ENCODE measurements around the gene COL4A2.

Gene COL4A2

DNA sequence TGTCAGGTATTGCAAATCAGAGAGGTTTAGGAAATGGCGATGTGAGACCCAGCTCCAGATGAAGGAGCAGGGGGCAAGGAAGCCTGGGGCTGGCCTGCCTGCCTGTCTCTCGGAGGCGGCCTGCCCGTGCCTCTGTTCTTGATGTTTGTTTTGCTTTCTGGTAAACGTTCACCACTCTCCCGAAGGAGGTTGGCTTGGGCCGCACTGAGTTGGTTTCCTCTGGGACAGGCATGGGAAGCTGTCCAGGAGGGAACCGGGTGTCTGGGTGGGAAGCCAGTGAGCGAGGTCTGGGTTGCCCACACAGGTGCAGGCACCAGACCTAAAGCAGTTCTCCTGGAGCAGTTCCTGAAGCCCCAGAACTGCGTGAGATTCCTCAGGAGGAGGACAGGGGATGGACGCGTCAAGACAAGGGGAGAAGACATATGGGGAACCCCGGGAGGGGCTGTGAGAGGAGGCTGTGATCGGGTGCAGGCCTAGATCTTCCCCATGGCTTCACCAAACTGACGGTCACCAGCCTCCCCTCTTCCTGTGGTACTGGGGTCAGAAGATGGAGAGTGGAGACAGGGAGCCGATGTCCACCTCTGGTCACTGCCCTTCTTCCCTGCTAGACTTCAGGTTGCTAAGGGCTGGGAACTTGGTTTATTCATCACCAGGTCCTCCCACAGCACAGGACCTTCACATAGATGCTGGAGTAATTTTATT, 15.2 kb downstream of the COL4A2 start:
- DNase-seq (ENCODE audit: low spot score): no peak

DNA sequence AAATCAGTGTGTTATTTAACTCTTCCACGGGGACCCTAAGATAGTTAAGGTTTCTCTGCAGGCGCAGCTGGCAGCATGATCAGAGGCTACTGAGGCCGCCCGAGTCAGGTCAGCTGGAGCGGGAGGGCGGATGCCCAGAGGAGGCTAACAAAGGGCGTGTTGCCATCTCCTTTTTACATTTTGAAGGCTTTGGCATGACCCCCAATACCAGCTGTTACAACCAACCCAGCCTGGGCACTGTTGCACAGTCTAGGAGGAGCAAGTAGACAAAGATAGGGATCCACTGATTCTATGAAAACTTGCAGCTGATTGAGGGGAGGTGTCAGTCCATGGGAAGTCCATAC, 15.7 kb downstream of the COL4A2 start:
- DNase-seq (ENCODE audit: low spot score): no peak

DNA sequence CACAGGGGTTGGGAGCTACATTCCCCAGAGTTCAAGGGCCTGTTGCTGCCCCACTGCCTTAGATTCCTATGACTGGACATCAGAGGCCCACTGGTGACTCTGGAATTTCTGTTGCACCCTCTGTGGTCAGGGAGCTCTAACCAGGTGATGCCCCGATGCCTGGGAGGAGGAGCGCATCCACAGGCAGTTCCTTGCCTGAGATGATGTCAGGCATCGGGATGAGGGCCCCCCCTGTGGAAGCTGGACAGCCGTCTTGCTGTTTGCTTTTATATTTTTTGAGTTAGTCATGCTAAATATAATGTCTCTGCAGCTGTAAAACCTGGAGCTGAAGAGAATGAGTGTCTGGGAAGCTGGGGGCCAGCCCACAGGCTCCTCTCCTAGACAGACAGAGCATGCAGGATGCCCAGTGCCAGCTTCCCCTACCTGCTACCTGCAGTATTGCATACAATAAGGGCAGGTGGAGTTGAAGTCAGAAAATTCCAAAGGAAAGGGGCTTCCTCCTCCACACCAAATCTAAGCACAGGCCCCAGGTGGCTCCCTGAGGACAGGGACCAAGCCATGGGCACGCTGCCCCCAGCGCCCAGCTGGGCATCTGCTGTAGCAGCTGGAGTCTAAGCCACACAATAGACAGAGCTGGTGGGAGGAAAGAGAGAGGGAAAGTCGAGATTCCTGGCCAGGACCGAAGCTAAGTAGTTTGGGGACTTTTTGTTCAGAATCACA, 16.2 kb downstream of the COL4A2 start:
- no peak for DNase-seq (ENCODE audit: low spot score)

DNA sequence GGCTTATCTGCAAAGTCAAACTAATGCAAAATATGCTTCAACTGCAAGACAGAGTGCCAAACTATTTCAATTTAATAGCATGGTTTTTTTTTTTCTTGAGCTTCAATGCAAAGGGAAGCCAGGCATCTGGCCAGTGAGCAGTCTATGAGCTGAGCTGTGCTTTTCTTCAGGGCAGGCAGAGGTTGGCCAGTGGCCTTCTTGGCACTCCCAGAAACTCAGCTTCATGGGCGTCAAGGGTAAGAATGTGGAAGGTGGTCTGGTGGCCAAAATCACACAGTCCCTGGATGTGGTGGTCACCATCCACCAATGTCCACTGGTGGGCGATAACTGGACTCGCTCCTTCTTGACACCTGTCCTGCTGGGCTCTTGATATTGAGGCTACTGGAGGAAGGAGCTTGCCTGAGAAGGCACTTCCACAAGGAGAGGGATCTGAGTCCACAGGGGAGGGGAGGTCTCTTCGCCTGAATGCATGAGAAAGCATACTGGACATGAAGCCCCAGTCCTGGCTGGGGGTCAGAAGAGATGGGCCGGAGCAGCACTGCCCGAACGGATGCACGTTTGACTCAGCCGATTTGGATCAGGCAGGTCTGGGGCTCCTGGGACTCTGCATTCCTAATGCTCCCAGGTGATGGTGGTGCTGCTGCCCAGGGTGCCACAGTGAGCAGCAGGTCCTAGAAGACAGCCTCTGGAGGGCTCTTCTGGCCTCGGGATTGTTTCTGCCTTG, 17.1 kb downstream of the COL4A2 start:
- no peak for DNase-seq (ENCODE audit: low spot score)

DNA sequence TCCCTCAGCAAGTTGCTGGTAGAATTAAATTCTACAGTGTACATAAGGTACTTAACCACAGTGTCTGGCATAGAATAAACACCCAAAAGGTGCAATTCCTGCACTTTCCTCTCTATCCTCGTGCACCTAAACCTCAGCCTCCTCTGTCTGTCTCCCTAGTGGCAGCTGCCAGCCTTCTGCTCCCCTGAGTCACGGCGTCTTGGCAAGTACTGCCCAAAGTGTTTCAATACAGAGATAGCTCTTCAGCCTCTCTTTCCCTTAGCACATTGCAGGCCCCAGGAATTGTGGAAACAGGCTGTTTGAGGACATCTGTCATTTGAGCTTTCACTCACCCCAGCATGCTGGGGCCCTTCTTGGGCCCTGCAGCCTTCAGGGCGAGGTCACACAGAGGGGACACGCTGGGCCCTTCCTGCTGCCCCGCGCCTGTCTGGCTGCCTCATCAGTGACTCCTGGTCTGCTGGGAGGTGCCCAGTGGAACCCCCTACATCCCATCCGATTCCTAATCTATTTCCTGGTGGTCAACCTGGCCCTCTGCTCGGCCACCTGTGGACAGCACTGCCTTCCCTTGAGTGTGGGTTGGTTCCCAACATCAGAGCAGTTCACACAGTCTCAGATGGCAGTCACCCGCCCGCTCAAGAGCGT, 19.3 kb downstream of the COL4A2 start:
- no peak for DNase-seq (ENCODE audit: low spot score)

DNA sequence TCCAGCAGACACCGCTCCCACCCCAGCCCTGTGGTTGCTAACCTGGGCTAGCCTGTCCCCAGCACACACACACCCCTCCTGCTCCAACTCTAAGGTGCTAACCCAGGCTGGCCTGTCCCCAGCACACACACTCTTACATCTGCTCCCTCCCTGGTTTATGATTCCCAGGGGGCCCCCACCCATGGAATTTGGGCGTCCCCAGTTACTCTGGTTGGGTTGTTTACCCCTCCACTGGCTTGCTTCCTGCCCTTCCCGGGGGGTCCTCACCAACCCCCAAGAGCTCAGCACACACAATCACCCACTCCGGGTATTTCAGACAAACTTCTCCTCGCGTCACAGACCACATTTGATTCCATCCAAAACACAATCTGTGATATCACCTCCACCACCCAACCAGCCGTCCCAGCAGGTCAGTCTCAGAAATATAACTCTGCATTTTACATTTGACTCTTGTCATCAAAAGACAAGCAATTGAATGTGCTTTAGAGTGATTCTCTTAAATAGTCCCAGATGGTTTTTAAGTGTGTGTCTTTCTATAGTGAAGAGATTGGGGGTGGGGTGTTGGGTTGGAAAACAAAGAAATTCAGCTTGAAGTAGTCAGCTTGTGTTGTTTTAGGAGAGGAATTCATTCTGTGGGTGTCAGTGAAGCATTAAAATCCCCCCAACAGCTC, 20.1 kb downstream of the COL4A2 start:
- DNase-seq (ENCODE audit: low spot score): no peak

DNA sequence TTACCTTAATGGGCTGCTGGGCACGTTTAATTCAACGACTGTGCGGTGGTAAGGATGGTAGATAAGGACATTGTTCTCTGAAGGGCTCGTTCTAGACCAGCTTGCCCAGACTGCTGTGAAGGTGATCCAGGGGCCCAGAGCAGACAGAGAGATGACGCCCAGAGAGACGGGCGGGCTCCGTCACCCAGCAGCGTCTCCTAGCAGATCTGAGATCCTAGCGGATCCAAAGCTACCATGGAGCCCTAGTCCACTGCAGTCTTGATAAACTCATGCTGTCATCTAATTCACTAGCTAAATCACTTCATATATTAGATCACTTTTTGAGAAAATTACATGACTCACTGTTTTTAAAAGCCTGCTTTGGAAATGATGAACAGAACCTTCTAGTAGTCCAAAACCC, 21.5 kb downstream of the COL4A2 start:
- no peak for DNase-seq (ENCODE audit: low spot score)

DNA sequence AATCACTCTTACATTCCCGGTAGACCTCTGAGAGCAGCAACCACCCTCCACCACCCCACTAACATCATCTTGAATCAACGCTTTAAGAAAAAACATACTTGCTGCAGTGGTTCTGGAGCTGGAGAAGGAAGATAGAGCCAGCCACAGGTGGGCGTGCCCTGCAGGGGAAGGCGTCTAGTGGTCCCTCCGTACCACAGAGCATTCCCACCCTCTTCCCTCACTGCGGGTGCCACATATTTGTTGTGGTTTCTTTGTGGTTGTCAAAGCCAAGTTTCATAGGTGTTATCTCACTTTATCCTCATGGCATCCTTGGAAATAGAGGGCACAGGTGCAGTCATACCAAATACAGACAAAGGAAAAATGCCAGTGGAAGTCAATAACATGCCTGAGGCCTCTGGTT, 22.2 kb downstream of the COL4A2 start:
- no peak for DNase-seq (ENCODE audit: low spot score)

DNA sequence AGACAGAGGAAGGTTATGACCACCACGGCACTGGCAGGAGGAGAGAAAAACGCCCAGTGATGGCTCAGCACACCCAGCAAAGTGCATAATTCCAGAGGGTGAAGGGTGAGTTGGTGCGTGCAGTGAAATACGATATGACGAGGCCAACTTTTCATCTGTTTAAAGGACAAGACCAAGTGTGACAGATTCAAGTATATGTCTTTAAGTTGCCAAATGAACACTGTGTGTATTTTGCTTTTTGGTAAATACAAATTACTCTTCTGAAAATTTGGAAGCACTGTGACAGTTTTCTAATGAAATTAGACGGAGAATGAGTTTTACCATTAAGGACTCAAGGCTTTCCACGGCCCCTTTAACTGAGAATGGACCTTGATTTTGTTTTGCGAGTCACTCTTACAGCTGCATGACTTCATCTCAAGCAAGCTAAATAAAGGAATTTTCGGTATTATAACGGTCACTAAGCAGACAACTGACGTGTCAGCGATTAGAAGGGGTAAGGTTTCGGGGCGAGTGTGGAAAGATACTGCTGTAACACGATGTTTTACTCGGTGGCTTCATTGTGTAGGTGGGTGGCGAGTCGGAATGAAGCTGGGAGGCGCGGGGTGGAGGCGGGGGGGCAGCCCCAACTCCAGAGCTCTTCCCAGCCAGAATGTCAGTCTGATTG, 22.8 kb downstream of the COL4A2 start:
- DNase-seq (ENCODE audit: low spot score): no peak

DNA sequence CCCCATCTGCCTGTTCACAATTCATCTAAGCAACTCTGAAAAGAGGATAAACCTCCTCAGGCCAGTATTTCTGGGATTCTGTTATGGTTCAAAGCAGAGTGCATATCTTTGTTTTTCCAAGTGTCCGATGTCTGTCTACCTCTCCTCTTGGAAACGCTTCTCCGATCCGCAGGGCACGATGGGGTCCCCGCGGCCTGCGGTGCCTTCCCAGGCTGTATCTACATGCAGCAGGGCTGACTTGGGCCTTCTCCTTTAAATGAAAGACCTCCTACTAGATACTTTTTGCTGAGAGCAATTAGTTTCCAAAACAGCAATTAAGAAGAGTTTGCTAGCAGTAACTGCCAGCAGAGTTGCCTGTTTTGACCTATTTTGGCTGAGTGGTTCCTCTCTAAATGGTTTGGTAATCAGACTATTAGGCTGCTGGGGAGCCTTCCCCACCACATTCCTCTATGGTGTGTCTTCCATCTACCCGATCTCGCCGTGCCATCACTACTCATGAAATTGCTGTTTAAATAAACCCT, 23.5 kb downstream of the COL4A2 start:
- no peak for DNase-seq (ENCODE audit: low spot score)

DNA sequence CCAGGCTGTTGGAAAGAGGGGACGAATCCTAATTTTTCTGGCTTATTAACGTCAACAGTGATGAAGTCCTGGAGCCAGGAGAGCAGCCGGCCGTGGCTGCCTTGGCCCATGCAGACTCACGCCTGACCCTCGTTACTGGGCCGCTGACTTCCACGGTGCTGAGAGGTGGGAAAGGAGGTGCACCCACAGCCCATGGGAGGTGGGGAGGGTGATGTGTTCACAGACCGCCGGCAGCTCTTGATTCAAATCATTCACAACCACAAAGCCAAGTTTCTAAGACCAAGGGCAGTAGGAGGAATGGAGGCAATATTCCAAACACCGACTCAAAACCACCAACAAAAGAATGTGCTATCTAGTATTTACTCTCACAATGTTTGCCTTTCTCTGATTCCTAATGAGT, 24.3 kb downstream of the COL4A2 start:
- no peak for DNase-seq (ENCODE audit: low spot score)

DNA sequence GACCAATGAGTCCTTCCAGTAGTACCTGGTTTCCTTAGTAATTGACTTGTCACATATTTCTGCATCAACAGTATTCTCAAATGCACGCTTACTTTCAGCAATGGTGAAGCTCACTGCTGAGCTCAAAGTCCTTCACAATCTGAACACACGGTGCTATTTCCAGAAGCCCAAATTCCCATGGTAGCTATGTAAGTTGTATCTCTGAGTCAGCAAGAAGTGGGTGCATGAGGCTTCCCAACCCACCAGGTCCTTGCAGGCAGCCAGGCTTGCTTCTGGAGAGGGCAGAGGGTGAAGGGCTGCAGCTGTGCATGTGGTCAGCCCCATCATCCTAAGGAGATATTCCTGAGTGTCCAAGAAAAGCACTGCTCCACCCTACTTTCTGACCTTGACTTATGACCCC, 25.7 kb downstream of the COL4A2 start:
- no peak for DNase-seq (ENCODE audit: low spot score)

DNA sequence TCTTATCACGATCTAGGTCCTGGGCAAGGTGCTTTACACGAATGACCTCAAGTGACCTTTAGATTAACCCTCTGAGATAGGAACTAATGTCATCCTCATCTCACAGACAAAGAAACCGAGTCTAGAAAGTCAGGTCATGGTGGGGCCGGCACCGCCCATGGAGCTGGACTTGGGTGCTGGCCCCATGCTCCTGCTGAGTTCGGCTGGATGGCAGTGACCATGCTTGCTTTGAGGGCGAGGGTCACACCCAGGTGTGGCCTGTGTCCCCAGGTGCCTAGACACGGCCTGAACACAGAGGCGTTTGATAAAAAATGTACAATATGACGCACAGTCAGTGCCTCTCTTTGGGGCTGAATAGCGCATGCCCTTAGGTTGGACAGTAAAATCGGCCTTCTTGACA, 26.8 kb downstream of the COL4A2 start:
- no peak for DNase-seq (ENCODE audit: low spot score)

DNA sequence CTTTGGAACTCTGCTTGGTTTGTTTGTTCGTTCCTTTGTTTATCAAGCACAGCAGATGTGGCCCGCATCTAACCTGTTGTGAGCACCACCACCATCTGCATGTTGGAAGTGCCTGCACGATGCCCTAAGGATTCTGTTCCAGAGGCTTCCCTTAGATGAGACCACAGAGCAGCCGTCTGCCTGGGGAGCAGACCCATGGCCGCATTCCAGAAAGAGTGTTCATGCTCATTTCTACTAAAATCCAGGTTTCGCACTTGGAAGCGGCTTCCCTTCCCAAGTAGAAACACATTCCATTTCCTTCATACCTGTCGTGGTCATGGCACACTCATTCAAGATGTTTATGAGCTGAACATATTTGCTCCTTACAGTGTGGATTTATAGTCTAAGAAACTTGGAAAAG, 27.2 kb downstream of the COL4A2 start:
- DNase-seq (ENCODE audit: low spot score): no peak

DNA sequence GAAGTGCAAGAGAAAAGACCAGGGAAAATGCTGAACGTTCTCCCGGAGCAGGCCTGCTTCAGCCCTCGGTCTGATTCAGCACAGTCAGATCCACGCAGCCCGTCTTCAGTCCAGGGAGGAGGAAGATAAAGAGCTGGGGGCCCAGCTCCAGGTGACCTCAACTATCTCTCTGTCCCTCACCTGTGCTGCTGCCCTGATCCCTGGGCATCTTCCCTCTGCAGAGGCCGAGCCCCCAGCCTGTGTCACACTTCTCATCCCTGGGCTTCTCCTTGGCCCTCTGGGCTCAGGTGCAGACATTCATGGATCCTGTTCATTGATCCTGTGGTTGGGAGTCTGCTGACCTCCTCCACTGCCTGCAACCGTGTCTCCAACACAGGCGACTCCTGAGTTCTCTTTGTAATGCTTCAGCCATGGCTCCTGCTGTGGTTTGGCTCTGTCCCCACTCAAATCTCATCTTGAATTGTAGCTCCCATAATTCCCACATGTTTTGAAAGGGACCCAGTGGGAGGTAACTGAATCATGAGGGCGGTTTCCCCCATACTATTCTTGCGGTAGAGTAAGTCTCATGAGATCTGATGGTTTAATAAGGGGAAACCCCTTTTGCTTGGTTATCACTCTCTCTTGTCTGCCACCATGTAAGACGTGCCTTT, 27.9 kb downstream of the COL4A2 start:
- DNase-seq (ENCODE audit: low spot score): no peak

DNA sequence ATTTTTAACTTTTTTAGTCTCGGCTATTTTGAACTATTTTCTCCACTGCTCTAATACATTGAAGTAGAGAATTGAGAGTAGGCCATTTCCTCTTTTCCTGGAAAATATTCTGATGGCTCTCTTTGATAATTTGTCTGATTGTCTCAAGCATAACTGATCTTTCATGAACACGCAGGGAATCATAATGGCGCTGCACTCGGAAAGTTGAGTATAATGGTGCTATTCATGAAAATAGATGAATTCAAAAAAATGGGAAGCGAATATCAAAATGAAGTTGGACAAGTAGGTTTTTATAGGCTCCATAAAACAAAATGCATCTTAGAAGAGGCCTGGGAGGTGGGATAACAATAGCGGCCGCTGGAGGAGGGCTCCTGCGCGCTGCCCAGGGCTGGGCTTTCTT, 29.0 kb downstream of the COL4A2 start:
- DNase-seq (ENCODE audit: low spot score): no peak

DNA sequence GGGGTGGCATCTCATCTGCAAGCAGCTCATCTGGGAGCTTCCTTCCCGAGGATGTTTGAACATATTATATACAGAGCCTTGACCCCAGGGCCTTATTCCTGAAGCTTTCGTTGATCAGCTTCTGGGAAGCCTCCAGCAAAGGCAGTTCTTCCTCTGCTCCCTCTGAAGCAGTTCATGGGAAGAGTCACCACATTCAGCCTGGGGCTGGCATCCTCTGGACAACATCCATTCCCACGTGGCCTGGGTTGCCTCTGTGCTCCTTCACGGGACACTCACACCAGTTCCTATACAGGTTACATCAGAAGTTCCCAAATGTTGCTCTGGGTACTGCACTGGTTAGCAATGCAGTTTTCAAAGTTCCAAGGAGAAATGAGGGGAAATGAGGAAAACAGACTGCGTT, 29.6 kb downstream of the COL4A2 start:
- no peak for DNase-seq (ENCODE audit: low spot score)

DNA sequence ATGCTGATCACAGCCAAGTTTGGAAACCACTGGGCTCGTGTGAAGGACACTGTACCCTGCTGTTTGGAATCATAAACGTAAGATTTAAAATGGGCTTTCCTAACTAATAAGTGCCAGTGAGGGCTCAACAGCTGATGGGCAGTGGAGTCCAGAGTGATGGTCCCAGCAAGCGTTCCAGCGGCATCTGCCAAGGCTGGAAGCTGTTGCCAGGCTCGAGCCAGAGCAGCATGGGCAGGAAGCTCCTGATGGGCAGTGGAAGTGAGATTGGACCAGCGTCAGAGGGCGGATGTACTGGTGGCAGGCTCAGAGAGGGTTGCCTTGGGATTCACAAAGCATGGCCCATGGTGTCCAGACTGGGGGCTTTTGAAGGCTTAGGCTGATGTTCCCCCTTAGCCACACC, 30.2 kb downstream of the COL4A2 start:
- no peak for DNase-seq (ENCODE audit: low spot score)

DNA sequence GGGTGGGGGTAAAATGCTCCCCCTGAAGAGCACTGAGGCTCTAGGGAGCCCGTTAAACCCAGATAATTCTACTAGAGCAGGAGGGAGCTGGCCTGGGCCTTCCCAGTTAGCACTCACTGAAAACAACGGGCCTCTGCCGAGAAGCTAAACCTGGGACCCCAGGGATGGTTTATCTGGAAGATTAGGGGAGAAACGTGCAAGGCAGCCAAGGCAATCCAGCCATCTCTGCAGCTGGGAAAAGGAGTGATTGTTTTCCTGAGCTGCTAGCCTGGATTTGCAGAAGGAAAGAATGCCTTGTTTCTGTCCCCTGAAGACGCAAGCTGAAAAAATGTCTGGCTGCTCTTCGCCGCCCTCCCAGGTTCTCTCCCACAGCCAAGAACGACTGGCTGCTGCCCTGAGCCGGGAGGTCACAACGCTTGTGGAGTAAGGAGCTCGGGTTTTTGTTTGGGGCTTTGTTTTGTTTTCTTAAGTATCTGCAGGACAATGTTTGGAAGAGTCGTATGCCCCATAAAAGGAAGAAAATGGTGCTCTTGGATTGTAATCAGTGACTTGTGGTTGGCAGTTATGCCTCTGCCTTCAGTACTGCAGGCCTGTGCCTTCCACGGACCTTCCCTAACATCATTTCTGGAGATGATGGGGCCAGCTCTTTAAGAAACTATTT, 31.5 kb downstream of the COL4A2 start:
- no peak for DNase-seq (ENCODE audit: low spot score)

DNA sequence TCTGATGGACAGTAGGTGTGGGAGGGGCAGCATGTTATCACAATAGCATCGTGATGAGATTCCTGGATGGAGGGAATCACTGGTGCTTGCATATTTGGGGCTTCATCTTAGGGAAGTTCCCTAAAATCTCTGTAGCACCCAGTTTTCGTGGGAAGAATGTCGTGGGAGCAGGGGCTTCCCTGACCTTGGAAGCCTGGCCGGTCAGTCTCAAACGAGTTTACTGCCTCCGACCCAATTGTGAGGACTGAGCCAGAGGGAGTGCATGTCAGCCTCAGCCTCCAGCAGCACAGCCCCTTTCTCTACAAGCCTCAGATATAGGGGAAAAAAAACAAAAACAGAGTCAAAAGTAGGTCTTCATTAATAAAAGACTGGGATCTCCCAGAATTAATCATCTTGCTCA, 32.2 kb downstream of the COL4A2 start:
- DNase-seq (ENCODE audit: low spot score): no peak
